GM12878 (cell line): ENCODE results near the gene CKAP5. TPM values are rescaled to one million over a fixed set of nuclear protein-coding genes. Genes with fewer than 3 reads are reported as not detected.

ENCODE experiments used
- ATAC-seq: fragments of 200-7000 bp; cut with Tn5 transposase; 3 replicates; pipeline ENCODE4 v1.9.1; 2020; ENCODE audit warnings: mild to moderate bottlenecking, moderate library complexity
- BruUV-seq: library from RNA; stranded (reverse); fragments of 400-500 nt; replicated peaks from 2 replicates; lab custom pipeline; 2021; lab: Mats Ljungman, UMichigan
- CTCF ChIA-PET: fragments of 300-600 bp; sonication (Branson Sonifier 250); formaldehyde crosslinking; extraction: SDS; loops from one replicate; lab custom pipeline; 2021; ENCODE audit warnings: inconsistent platforms; lab: Yijun Ruan, JAX
- POLR2A ChIA-PET: fragments of 350-600 bp; formaldehyde crosslinking; extraction: SDS; loops from one replicate; lab custom pipeline; 2021; ENCODE audit warnings: inconsistent platforms; lab: Charles Lee
- RAD21 ChIA-PET: fragments of 300-600 bp; sonication (Branson Sonifier 250); formaldehyde crosslinking; loops from one replicate; lab custom pipeline; 2023; ENCODE audit warnings: antibody characterized with exemption; ENCODE audit not compliant: unreplicated experiment; lab: Charles Lee
- SMC1A ChIA-PET: fragments of 300-600 bp; sonication (Branson Sonifier 250); formaldehyde crosslinking; loops from one replicate; lab custom pipeline; 2023; ENCODE audit not compliant: unreplicated experiment, uncharacterized antibody; lab: Charles Lee
- DNase-seq: peaks from one replicate; pipeline ENCODE4 v3.0.0-alpha.2; 2011; ENCODE audit warnings: low read depth, low spot score
- FAIRE-seq: peaks from 3 replicates; lab custom pipeline; 2011; peaks lifted over from hg19 to GRCh38; lab: Jason Lieb, UNC
- H2AFZ ChIP-seq: 2 replicates; pipeline ENCODE4 v1.6.0; 2011; ENCODE audit warnings: low read depth, low read length, control low read depth; ENCODE audit not compliant: control insufficient read depth
- H3K27ac ChIP-seq: 2 replicates; pipeline ENCODE4 v1.5.1; 2011; ENCODE audit warnings: control low read depth; ENCODE audit not compliant: control insufficient read depth, insufficient read depth
- H3K27me3 ChIP-seq, 2 experiments: replicated peaks in 1 of 2; 2 replicates each; pipeline versions ENCODE4 v1.6.0 to v1.6.1; 2011; ENCODE audit warnings: low read length in 1 of 2; ENCODE audit not compliant: control insufficient read depth in 2 of 2, insufficient read depth in 2 of 2
- H3K36me3 ChIP-seq, 2 experiments: 2 replicates each; pipeline ENCODE4 v1.5.1; 2011; ENCODE audit warnings: low read length in 1 of 2; ENCODE audit not compliant: control insufficient read depth in 2 of 2, insufficient read depth in 2 of 2
- H3K4me1 ChIP-seq: 2 replicates; pipeline ENCODE4 v1.6.1; 2011; ENCODE audit warnings: mild to moderate bottlenecking, low read length, moderate library complexity, mixed read lengths; ENCODE audit not compliant: control insufficient read depth, insufficient read depth
- H3K4me2 ChIP-seq: 2 replicates; pipeline ENCODE4 v1.6.0; 2011; ENCODE audit warnings: control low read depth; ENCODE audit not compliant: control insufficient read depth, insufficient read depth
- H3K4me3 ChIP-seq: fragments of 200-600 bp; sonication (generic); 2 replicates; pipeline ENCODE4 v1.5.1; 2016
- H3K79me2 ChIP-seq: 2 replicates; pipeline ENCODE4 v1.6.0; 2011; ENCODE audit warnings: low read length; ENCODE audit not compliant: control insufficient read depth, insufficient read depth
- H3K9ac ChIP-seq: 2 replicates; pipeline ENCODE4 v1.8.0; 2011; ENCODE audit warnings: low read length, control low read depth, mixed read lengths; ENCODE audit not compliant: control insufficient read depth, insufficient read depth
- H3K9me3 ChIP-seq: replicated peaks from 3 replicates; pipeline ENCODE4 v1.5.1; 2011; ENCODE audit warnings: mild to moderate bottlenecking, low read length; ENCODE audit not compliant: control insufficient read depth, insufficient read depth
- H4K20me1 ChIP-seq: 2 replicates; pipeline ENCODE4 v1.6.0; 2011; ENCODE audit not compliant: control insufficient read depth, insufficient read depth
- EP300 ChIP-seq, 2 experiments: fragments of 150-350 bp in 1 of 2; IDR thresholded peaks; 2 replicates each; pipeline ENCODE4 v1.6.1; 2011 to 2012; ENCODE audit warnings: low read depth in 2 of 2, low read length in 2 of 2, borderline replicate concordance in 1 of 2, improper control_type of control experiment in 1 of 2, inconsistent platforms in 1 of 2; ENCODE audit not compliant: control insufficient read depth in 1 of 2
- MYB ChIP-seq: fragments of 150-350 bp; IDR thresholded peaks from 2 replicates; pipeline ENCODE4 v1.6.1; 2014; ENCODE audit warnings: mild to moderate bottlenecking, low read depth, low read length, borderline replicate concordance
- NR2C1 ChIP-seq: fragments of 450-650 bp; IDR thresholded peaks from 2 replicates; pipeline ENCODE4 v1.6.1; 2017; ENCODE audit warnings: antibody characterized with exemption, mild to moderate bottlenecking, moderate library complexity
- PBX3 ChIP-seq: IDR thresholded peaks from 2 replicates; pipeline ENCODE4 v1.6.1; 2011; ENCODE audit warnings: mild to moderate bottlenecking, low read depth, low read length, moderate library complexity; ENCODE audit not compliant: insufficient replicate concordance
- POU2F2 ChIP-seq: IDR thresholded peaks from 3 replicates; pipeline ENCODE4 v1.6.1; 2011; ENCODE audit warnings: low read depth, mild to moderate bottlenecking, low read length, borderline replicate concordance
- RELB ChIP-seq: fragments of 450-650 bp; IDR thresholded peaks from 2 replicates; pipeline ENCODE4 v1.6.1; 2017; ENCODE audit warnings: low read depth, mild to moderate bottlenecking, moderate library complexity
- SMAD1 ChIP-seq: fragments of 450-650 bp; IDR thresholded peaks from 2 replicates; pipeline ENCODE4 v1.6.1; 2018; ENCODE audit warnings: mild to moderate bottlenecking, low read depth; ENCODE audit not compliant: partially characterized antibody
- SREBF1 ChIP-seq: IDR thresholded peaks from 2 replicates; pipeline ENCODE4 v1.6.1; 2012; ENCODE audit warnings: mild to moderate bottlenecking, low read length
- TAF1 ChIP-seq: IDR thresholded peaks from 2 replicates; pipeline ENCODE4 v1.6.1; 2011; ENCODE audit warnings: mild to moderate bottlenecking, low read depth, low read length, borderline replicate concordance
- WGBS: methylation state at CpG from one replicate; pipeline ENCODE4 v1.1.6; 2016; ENCODE audit warnings: low lambda C conversion rate; ENCODE audit not compliant: insufficient replicate concordance, insufficient coverage; ENCODE audit errors: missing lambda C conversion rate; 5-methylcytosine and 5-hydroxymethylcytosine counted together
- in situ Hi-C: fragments of 300-500 bp; cut with MboI; formaldehyde crosslinking; loops from 9 replicates; pipeline ENCODE4 v1.14.3; 2018; ENCODE audit warnings: mixed read lengths
- intact Hi-C: fragments of 100-400 bp; cut with micrococcal nuclease; formaldehyde crosslinking; loops from one replicate; pipeline ENCODE4 v1.14.2; 2022; ENCODE audit not compliant: unreplicated experiment
- polyA plus RNA-seq, 11 experiments: library from polyadenylated mRNA; depleted of rRNA in 4 of 11; unstranded in 6 of 11; stranded (reverse) in 5 of 11; fragments of >200 nt; fragmentation: Nextera tagmentation in 4 of 11; fragmentation: Illumina TruSeq in 1 of 11; extraction: Ambion mirVana in 4 of 11; extraction: Trizol in 1 of 11; gene quantifications; 1 replicate in 1 of 11; 2 replicates in 10 of 11; pipeline versions ENCODE4 v1.2.1 to v1.2.3, GENCODE V29; 2011 to 2016; ENCODE audit warnings: inconsistent platforms in 2 of 11, missing spikeins in 2 of 11, low read depth in 1 of 11
- total RNA-seq, 4 experiments: library from RNA; depleted of rRNA in 3 of 4; stranded (reverse); fragments of >200 nt in 3 of 4; fragmentation: Illumina TruSeq in 1 of 4; extraction: Trizol in 1 of 4; gene quantifications; 2 replicates each; pipeline versions ENCODE4 v1.2.1 to v1.2.3, GENCODE V29; 2013 to 2021

The CKAP5 gene
- total and polyA plus RNA-seq, 10 of the 15 experiments (the other 5 are each of a cell fraction or from before 2014, with no cell fraction given), result 20.1 to 161 (median 79.8) TPM

DNA sequence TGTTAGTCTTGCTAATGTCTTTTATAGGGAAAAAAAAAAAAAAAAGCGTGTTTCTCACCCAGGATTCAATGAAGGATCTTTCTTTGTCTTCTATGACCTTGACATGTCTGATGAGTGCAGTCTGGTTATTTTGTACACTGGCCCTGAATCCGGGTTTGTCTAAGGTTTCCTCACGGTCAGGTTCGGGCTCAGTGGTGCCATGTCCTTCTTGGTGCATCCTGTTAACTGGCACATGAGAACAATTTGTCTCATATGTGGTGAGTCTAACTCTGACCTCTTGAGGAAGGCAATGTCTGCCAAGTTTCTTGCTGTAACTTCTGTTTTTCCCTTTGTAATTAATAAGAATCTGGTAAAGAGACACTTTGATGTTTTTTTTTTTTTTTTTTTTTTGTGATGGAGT is 114.5 kb downstream of the CKAP5 start (continued):
- TF ChIP-seq SMAD1 (no peak), SREBF1 (no peak)

DNA sequence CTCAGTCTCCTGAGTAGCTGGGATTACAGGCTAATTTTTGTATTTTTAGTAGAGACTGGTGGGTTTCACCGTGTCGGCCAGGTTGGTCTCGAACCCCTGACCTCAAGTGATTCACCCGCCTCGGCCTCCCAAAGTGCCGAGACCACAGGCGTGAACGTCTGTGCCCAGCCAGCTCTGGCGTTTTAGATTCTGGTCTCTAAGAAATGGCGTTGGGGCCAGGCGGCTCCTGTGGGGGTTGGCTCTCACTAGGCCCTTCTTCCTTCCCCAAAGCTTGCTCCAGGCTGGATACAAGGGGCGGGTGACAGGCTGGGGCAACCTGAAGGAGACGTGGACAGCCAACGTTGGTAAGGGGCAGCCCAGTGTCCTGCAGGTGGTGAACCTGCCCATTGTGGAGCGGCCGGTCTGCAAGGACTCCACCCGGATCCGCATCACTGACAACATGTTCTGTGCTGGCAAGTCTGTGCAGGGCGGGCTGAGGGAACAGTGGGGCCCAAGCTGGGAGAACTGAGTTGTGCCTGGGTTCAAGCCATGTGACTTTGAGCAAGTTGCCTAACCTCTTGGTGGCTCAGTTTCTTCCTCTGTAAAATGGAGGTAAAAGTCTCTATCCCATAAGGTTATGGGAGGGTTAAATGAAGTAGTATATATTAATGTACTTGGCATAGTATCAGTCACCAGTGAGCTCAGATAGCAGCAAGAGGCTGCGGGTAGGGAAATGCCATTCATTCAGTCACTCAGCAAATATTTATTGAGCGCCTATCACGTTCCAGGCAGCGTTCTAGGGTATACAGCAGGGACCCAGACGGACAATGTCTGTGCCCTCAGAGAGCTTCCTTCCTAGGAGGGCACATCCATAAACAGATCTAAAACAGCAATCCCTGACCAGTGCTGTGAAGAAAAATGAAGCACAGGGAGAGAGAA is 116.7 kb downstream of the CKAP5 start:
- in situ Hi-C loops, result no loop called here

DNA sequence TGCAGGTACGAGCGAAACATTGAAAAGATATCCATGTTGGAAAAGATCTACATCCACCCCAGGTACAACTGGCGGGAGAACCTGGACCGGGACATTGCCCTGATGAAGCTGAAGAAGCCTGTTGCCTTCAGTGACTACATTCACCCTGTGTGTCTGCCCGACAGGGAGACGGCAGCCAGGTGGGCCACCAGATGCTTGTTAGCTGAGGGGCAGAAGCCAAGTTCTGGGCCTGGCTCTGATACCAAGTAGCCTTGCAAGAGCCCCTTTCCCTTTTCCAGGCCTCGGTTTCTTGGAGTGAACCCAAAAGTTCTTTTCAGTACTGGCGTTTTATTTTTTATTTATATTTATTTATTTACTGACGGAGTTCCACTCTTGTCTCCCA is 117.4 kb downstream of the CKAP5 start:
- ChIA-PET CTCF (interaction anchor here (0.6 kb wide), 1 partner anchor 412 kb away, joined by 4 read pairs; no protein-coding TSS in a partner anchor), POLR2A (no interaction called here), SMC1A (no interaction called here), RAD21 (no interaction called here)
- in situ Hi-C loops (no loop called here), intact Hi-C loops (no loop called here)
- no peak for FAIRE-seq
- H3K27me3 ChIP-seq, result no peaks in the 10 kb centered on the region
- no peaks in the 10 kb centered on the region for H4K20me1 ChIP-seq
- no peak for DNase-seq
- no peak overlapping the region for H3K9ac ChIP-seq
- no peaks in the 10 kb centered on the region for H3K4me1 ChIP-seq
- no peaks in the 10 kb centered on the region for H3K79me2 ChIP-seq
- H3K4me3 ChIP-seq, result no peak overlapping the region
- no peak overlapping the region for H3K4me2 ChIP-seq
- no peak overlapping the region for H2AFZ ChIP-seq
- TF ChIP-seq RELB, result no peak
- no peak for TF ChIP-seq EP300 (IDR thresholded peaks at IDR 0.05; ENCODE audit: borderline replicate concordance in 1 of 2, control insufficient read depth in 1 of 2, low read depth in 2 of 2, low read length in 2 of 2)
- no peak for TF ChIP-seq MYB
- no peak for TF ChIP-seq PBX3
- no peak for TF ChIP-seq TAF1
- no peak for TF ChIP-seq POU2F2
- no TSS peak for BruUV-seq
- no peak overlapping the region for H3K27ac ChIP-seq
- H3K9me3 ChIP-seq, result no peaks in the 10 kb centered on the region
- H3K36me3 ChIP-seq, result no peaks in the 10 kb centered on the region
- ATAC-seq, result no peak
- 55% methylated on average over 9 of the region's 9 CpGs for WGBS

More for the DNA sequence above, 116.7 kb downstream of the CKAP5 start:
- H3K36me3 ChIP-seq, result no peaks in the 10 kb centered on the region
- no peaks in the 10 kb centered on the region for H3K27me3 ChIP-seq
- SMC1A ChIA-PET, result no interaction called here
- H3K4me2 ChIP-seq, result no peak overlapping the region
- H4K20me1 ChIP-seq, result no peaks in the 10 kb centered on the region
- H3K4me1 ChIP-seq, result no peaks in the 10 kb centered on the region
- no peak overlapping the region for H3K27ac ChIP-seq
- FAIRE-seq (no peak), ATAC-seq (no peak), DNase-seq (no peak)
- CTCF ChIA-PET, result interaction anchor here (0.6 kb wide), 1 partner anchor 411 kb away, joined by 4 read pairs; no protein-coding TSS in a partner anchor
- 63% methylated on average over 21 of the region's 24 CpGs for WGBS
- no peaks in the 10 kb centered on the region for H3K79me2 ChIP-seq
- RAD21 ChIA-PET, result interaction anchor here (0.6 kb wide), 1 partner anchor 11 kb away, joined by 4 read pairs; no protein-coding TSS in a partner anchor
- no peak for TF ChIP-seq NR2C1
- POLR2A ChIA-PET, result no interaction called here
- H3K4me3 ChIP-seq, result no peak overlapping the region
- no peak overlapping the region for H3K9ac ChIP-seq
- H2AFZ ChIP-seq, result no peak overlapping the region
- BruUV-seq, result no TSS peak
- H3K9me3 ChIP-seq, result no peaks in the 10 kb centered on the region
- intact Hi-C loops, result no loop called here
